Activated T-cell treated with anti-CD3 and anti-CD28 coated beads, Interleukin-2, amount 50 U/mL, for 24 hours (primary cell): Measurements from ENCODE around the gene PPP2R1B.

ENCODE experiments used
- DNase-seq: peaks from one replicate; pipeline ENCODE4 v3.0.0-alpha.2; 2020
- H3K27ac Mint-ChIP-seq: 2 replicates; pipeline ENCODE4 v1.8.0; 2020; ENCODE audit warnings: mild to moderate bottlenecking, mixed read lengths
- H3K27me3 Mint-ChIP-seq: 2 replicates; pipeline ENCODE4 v1.8.0; 2020; ENCODE audit warnings: mixed read lengths
- H3K36me3 Mint-ChIP-seq: 2 replicates; pipeline ENCODE4 v1.8.0; 2020; ENCODE audit warnings: low read depth, mixed read lengths
- H3K4me1 Mint-ChIP-seq: 2 replicates; pipeline ENCODE4 v1.8.0; 2020; ENCODE audit warnings: low read depth, mixed read lengths
- H3K4me3 Mint-ChIP-seq: 2 replicates; pipeline ENCODE4 v1.8.0; 2020; ENCODE audit warnings: mild to moderate bottlenecking, moderate library complexity, mixed read lengths
- H3K9me3 Mint-ChIP-seq: 2 replicates; pipeline ENCODE4 v1.8.0; 2020; ENCODE audit warnings: mixed read lengths

The PPP2R1B gene

GRCh38 chr11:111715142-111715816, 50.9 kb downstream of the PPP2R1B start:
- H3K9me3 Mint-ChIP-seq, result no peaks in the 10 kb centered on the region
- no peak overlapping the region for H3K27ac Mint-ChIP-seq
- H3K4me1 Mint-ChIP-seq, result no peaks in the 10 kb centered on the region
- no peaks in the 10 kb centered on the region for H3K27me3 Mint-ChIP-seq
- no peak overlapping the region for H3K4me3 Mint-ChIP-seq
- DNase-seq, result no peak
- H3K36me3 Mint-ChIP-seq, result peaks cover 71% of the 10 kb centered on the region

DNA sequence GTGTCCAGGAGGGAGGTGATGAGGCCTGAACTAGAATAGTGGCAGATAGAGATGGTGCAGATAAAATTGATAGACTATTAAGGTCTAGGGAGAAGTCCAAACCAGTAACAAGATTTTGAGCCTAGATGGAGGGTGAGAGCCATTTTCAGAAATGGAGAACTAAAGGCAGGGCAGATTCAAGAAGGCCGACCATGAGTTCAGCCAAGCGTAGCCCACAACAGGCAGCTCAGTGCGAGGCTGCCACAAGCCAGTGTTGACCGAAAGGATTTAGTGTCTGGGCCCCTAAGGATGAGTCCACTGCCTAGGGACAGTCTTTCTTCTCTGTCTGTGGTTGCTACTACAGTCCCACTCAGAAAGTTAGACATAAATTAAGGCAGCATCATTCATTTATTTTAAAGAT, 51.7 kb downstream of the PPP2R1B start:
- H3K4me1 Mint-ChIP-seq, result no peaks in the 10 kb centered on the region
- H3K36me3 Mint-ChIP-seq, result peaks cover 67% of the 10 kb centered on the region
- H3K4me3 Mint-ChIP-seq, result no peak overlapping the region
- DNase-seq, result no peak
- no peak overlapping the region for H3K27ac Mint-ChIP-seq
- H3K27me3 Mint-ChIP-seq, result no peaks in the 10 kb centered on the region
- no peaks in the 10 kb centered on the region for H3K9me3 Mint-ChIP-seq

- Mint-ChIP-seq H3K9me3 (no peaks in the 10 kb centered on the region), H3K4me1 (no peaks in the 10 kb centered on the region), H3K27ac (no peak overlapping the region), H3K36me3 (peaks cover 70% of the 10 kb centered on the region), H3K27me3 (no peaks in the 10 kb centered on the region), H3K4me3 (no peak overlapping the region)
- no peak for DNase-seq
These were observed 58.5 kb downstream of the PPP2R1B start for GRCh38 chr11:111707691-111708067.

DNA sequence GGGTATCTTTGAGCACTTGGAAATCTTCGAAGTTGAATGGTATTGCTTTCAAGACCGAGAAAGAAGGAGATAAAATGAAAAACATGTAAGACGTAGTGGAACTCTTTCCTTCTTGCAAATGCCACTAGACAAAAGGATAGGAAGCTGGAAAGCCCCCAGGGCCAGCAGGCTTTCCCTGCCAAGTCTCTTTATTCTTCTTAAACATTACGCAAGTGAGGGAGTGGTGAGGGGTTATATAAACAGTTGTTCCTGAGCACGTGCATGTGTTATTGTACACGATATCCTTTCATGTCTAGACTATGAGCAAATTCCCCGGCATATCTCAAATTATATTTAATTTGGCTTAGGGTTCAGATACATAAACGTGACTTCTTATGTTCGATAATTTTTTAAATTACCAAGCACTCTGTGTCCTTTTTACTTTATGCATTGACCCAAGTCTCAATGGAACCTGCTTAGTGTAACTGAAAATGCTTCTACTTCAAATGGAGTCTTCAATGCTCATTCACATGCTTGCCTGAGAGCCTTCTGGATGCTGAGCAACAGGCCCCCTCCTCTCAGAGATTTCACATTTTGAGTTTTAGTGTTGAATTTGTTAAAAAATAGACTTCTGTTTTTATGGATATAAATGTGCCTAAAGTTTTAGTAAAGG, 59.0 kb downstream of the PPP2R1B start:
- H3K4me3 Mint-ChIP-seq, result no peak overlapping the region
- no peak overlapping the region for H3K27ac Mint-ChIP-seq
- no peaks in the 10 kb centered on the region for H3K4me1 Mint-ChIP-seq
- peaks cover 67% of the 10 kb centered on the region for H3K36me3 Mint-ChIP-seq
- no peaks in the 10 kb centered on the region for H3K27me3 Mint-ChIP-seq
- DNase-seq, result no peak
- H3K9me3 Mint-ChIP-seq, result no peaks in the 10 kb centered on the region

DNA sequence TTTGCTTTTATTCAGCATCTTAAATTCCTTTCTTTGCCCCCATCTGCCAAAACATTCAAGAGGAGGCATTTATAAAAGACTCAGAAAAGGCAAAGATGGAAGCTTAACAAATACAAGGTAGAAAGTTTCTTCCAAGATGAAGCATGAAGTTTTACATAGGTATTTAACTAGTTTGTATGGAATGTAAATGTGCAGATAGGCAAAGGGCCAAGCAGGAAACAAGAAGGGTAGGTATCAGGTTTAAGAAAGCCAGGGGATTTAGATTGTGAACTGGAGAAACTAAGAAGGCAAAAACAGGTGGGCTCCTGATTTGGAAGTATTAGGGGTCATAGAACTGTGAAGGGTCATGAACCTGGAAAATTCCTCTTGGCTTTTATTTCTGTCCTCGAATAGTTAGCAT, 62.6 kb downstream of the PPP2R1B start:
- no peak for DNase-seq
- Mint-ChIP-seq H3K4me3 (no peak overlapping the region), H3K9me3 (no peaks in the 10 kb centered on the region), H3K27ac (no peak overlapping the region), H3K4me1 (peaks cover 9% of the 10 kb centered on the region), H3K27me3 (no peaks in the 10 kb centered on the region), H3K36me3 (peaks cover 62% of the 10 kb centered on the region)

GRCh38 chr11:111702623-111703022, 63.6 kb downstream of the PPP2R1B start:
- Mint-ChIP-seq H3K27me3 (no peaks in the 10 kb centered on the region), H3K4me3 (no peak overlapping the region), H3K4me1 (peaks cover 11% of the 10 kb centered on the region), H3K9me3 (no peaks in the 10 kb centered on the region), H3K27ac (no peak overlapping the region), H3K36me3 (peaks cover 61% of the 10 kb centered on the region)
- DNase-seq, result no peak

DNA sequence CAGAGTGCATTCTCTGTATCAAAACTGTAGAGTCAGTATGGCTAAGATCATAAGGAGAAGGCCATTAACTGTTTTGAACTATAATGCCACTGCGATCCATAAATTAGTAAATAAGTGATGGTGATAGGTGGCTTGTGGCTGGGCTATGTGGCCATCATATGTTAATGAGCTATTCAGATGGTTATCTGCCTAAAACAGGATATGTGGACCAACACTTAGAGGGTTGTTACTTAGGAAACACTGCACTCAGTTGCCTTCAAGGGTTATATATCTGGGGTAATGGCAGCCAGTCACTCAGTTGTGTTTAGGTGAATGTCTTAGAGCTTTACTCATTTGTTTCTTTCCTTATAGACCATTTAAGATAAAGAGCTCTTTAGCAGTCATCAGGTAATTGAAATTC, 66.0 kb downstream of the PPP2R1B start:
- H3K27ac Mint-ChIP-seq, result no peak overlapping the region

DNA sequence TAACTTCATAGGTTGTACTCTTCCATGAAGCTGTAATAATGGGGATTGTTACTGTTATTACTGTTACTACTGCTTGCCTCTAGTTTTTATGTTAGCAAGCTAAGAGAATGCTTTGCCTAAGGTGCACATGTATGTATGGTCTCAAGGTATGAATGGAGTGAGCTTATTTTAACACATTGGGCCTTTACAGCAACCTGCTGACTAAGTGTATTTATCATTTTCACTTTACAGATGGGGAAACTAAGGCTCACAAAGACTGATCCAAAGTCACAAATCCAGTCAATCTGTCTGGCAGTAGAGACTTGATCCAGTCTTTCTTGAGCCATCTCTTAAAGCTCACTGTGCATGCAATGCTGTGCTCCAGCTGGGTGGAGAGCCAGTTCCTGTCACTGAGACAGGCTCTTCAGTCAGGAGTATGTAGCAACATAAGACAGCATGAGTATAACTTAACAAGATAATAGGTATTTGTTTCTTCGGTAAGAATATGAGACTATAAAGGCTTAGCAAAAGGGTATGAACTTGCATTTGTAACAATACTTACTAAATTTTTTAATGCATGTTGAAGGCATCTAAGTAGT, 66.5 kb downstream of the PPP2R1B start:
- no peaks in the 10 kb centered on the region for H3K27me3 Mint-ChIP-seq
- peaks cover 11% of the 10 kb centered on the region for H3K4me1 Mint-ChIP-seq
- no peaks in the 10 kb centered on the region for H3K9me3 Mint-ChIP-seq
- no peak overlapping the region for H3K4me3 Mint-ChIP-seq
- no peak for DNase-seq
- peak overlapping the region; percentile 11 for H3K27ac Mint-ChIP-seq
- peaks cover 39% of the 10 kb centered on the region for H3K36me3 Mint-ChIP-seq

More for the DNA sequence above, 66.0 kb downstream of the PPP2R1B start:
- Mint-ChIP-seq H3K4me3 (no peak overlapping the region), H3K27me3 (no peaks in the 10 kb centered on the region), H3K4me1 (peaks cover 11% of the 10 kb centered on the region), H3K9me3 (no peaks in the 10 kb centered on the region), H3K36me3 (peaks cover 41% of the 10 kb centered on the region)
- no peak for DNase-seq

GRCh38 chr11:111698852-111699559, 67.2 kb downstream of the PPP2R1B start:
- Mint-ChIP-seq H3K36me3 (peaks cover 35% of the 10 kb centered on the region), H3K4me3 (no peak overlapping the region), H3K4me1 (peaks cover 11% of the 10 kb centered on the region), H3K9me3 (no peaks in the 10 kb centered on the region), H3K27ac (peak overlapping the region; percentile 63), H3K27me3 (no peaks in the 10 kb centered on the region)
- no peak for DNase-seq

DNA sequence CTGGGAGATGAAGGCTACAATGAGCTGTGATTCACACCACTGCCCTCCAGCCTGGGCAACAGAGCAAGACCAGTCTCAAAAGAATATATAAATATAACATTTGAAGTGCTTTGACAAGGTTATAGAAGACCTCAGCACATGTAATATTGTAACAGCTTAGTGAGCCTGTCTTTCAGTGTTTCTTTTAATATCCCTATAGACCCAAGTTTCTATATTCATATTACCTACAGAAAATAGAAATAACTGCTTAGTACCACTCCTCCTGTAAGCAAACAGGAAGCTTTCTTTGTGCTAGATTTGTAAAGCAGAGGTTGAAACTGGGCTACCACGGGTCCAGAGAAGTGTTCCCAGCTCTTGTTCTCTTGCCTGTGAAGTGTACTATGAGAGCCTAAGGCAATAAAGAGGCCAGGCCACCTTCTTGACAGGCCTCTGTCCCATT, 68.2 kb downstream of the PPP2R1B start:
- Mint-ChIP-seq H3K36me3 (peaks cover 26% of the 10 kb centered on the region), H3K4me3 (no peak overlapping the region), H3K4me1 (peaks cover 11% of the 10 kb centered on the region), H3K27me3 (no peaks in the 10 kb centered on the region), H3K9me3 (no peaks in the 10 kb centered on the region), H3K27ac (no peak overlapping the region)
- no peak for DNase-seq

- Mint-ChIP-seq H3K4me1 (peaks cover 11% of the 10 kb centered on the region), H3K36me3 (peaks cover 20% of the 10 kb centered on the region), H3K9me3 (no peaks in the 10 kb centered on the region), H3K4me3 (no peak overlapping the region), H3K27me3 (no peaks in the 10 kb centered on the region), H3K27ac (no peak overlapping the region)
- no peak for DNase-seq
These were observed 69.6 kb downstream of the PPP2R1B start for GRCh38 chr11:111696556-111696955.

- Mint-ChIP-seq H3K27ac (no peak overlapping the region), H3K9me3 (no peaks in the 10 kb centered on the region), H3K4me3 (no peak overlapping the region), H3K27me3 (no peaks in the 10 kb centered on the region), H3K4me1 (peaks cover 11% of the 10 kb centered on the region), H3K36me3 (peaks cover 25% of the 10 kb centered on the region)
- no peak for DNase-seq
These were observed 71.3 kb downstream of the PPP2R1B start for GRCh38 chr11:111694851-111695250.

- Mint-ChIP-seq H3K4me1 (no peaks in the 10 kb centered on the region), H3K27me3 (no peaks in the 10 kb centered on the region), H3K36me3 (peaks cover 35% of the 10 kb centered on the region), H3K9me3 (no peaks in the 10 kb centered on the region), H3K27ac (no peak overlapping the region), H3K4me3 (no peak overlapping the region)
- DNase-seq, result no peak
These were observed 72.8 kb downstream of the PPP2R1B start for GRCh38 chr11:111693224-111693937.

DNA sequence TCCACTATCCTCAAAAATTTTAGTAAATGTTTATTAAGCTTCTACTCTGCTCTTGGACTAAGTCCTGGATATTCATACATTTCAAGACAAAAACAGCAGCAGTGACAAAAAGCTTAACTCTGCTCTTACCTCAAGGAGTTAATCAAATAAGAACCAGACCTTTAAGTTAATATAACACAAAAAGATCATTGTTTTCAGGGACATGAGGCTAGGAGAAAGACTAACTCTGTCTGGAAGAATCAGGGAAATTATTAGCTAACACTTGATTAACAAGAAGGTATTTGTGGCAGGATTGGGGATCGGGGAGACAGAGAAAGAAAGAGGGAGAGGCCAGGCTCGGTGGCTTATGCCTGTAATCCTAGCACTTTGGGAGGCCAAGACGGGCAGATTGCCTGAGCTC, 74.4 kb downstream of the PPP2R1B start:
- Mint-ChIP-seq H3K27me3 (no peaks in the 10 kb centered on the region), H3K36me3 (peaks cover 42% of the 10 kb centered on the region), H3K27ac (no peak overlapping the region), H3K9me3 (no peaks in the 10 kb centered on the region), H3K4me1 (no peaks in the 10 kb centered on the region), H3K4me3 (no peak overlapping the region)
- no peak for DNase-seq
